ENCODE results near the gene TNFRSF13B. TPM values are rescaled to one million over a fixed set of nuclear protein-coding genes. Genes with fewer than 3 reads are reported as not detected.
"Not testable (repeated sequence)": the region's sequence is repeated elsewhere in the genome, so short reads cannot be mapped to it uniquely, and the experiment has no call there.

The TNFRSF13B gene
- polyA plus RNA-seq, 3 donors: not detected

DNA sequence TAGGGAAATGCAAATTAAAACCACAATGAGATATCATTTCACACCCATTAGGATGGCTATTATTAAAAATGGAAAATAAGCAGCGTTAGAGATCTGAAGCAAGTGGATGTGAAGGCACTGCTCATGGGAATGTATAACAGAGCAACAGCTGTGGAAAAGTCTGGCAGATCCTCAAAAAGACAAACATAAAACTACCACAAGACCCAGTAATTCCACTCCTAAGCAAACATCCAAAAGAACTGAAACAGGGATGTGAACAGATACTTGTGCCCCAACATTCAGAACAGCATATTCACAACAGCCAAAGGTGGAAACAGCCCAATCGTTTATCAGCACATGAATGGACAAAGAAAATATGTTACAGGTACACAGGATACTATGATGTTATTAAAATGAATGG, 10.9 kb downstream of the TNFRSF13B start:
- DNase-seq: not testable (repeated sequence)

DNA sequence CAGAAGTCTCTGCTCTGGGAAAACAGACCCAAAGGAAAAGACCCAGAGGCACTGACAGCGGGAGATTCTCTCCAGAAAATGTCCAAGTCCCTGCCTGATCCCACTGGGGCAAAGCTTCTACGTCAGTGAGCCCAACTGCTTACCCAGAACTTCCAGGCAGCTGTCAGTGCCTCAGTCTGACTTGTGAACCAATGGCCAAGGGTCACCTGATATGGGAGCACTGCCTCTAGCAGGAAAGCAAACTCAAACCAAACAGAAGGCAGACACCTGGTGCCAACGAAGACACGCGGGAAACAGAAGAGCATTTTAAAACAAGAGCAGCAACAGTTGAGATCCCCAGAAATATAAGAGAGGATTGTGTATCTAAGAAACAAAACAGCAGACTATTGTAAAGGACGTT, 16.9 kb downstream of the TNFRSF13B start:
- DNase-seq: not testable (repeated sequence)

DNA sequence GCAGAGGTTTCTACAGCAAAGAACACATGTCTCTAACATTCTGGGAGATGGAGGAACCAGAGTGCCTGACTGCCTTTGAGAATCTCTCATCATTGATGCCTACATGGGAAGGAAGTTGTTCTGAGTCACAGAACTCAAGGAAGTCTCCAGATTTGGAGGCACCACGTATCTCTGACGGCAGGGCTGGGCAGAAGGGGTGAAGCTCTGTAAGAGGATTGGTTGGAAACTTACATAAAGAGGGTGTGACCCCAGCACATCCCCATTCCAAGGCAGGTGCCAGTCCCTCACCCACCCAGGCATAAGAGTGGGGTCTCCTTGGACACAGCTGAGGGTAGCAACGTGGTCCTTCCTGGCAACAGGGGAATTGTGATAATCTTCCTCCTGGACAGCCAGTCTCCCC, 17.4 kb downstream of the TNFRSF13B start:
- DNase-seq: no peak

DNA sequence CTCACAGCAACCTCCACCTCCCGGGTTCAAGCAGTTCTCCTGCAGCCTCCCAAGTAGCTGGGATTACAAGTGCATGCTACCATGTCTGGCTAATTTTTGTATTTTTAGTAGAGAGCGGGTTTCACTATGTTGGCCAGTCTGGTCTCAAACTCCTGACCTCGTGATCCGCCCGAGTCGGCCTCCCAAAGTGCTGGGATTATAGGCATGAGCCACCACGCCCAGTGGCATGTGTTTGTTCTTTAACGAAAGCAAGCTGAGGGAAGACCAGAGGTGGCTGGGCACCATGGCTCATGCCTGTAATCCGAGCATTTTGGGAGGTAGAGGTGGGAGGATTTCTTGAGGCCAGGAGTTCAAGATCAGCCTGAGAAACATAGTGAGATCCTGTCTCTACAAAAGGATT, 18.1 kb downstream of the TNFRSF13B start:
- no peak for DNase-seq

DNA sequence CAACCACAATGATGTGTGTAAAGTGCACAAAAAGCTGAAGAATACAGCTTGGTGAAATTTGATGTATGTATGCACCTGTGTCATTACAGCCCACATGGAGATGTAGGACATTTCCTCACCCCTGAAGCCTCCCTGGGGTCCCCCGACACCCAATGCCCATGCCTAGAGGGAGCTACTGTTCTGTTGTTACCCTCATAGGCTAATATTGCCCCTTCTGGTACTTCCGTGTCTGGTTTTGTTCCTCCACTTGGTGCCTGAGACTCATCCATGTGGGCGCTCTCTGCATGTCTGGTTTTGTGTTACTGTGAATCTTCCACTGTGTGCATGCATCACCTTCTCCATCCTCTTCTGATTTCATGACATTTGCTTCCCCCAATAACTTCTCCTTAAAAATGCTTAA, 18.6 kb downstream of the TNFRSF13B start:
- no peak for DNase-seq

DNA sequence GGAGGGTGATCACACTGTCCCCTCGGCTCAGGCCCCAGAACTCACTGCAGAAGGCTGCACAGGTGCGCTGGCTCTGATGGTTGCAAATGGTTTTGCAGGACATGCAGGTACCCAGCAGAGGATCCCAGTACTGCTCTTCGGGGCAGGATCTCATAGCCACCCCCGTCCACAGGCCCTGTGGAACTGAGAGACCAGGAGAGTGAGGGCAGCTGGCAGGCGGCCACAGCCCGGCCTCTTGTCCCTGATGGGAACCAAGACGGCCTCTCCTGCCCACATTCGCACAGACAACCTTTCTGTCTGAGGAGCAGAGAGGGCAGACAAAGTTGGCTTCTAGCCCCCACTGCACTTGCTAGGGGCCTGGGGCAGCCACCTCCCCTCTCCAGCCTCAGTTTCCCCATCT, 19.5 kb downstream of the TNFRSF13B start:
- DNase-seq: no peak

DNA sequence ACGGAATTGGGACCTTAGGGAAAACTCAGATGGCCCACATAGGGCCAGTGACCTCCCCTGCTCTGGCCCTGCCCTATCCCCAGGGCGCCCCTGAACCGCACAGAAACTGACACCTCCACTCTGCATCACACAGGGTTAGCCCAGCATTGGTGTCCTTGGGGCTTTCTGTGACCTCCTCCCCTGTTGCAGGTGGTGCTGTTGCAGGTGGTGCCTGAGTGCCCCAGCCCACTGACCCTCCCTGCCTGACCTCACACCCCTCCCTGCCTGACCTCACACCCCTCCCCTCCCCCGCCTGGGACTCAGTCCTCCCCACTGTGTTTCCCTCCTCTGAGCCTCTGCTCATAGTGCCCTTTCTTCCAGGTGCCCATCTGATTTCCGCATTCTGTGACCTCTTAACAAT, 21.4 kb downstream of the TNFRSF13B start:
- DNase-seq: no peak

DNA sequence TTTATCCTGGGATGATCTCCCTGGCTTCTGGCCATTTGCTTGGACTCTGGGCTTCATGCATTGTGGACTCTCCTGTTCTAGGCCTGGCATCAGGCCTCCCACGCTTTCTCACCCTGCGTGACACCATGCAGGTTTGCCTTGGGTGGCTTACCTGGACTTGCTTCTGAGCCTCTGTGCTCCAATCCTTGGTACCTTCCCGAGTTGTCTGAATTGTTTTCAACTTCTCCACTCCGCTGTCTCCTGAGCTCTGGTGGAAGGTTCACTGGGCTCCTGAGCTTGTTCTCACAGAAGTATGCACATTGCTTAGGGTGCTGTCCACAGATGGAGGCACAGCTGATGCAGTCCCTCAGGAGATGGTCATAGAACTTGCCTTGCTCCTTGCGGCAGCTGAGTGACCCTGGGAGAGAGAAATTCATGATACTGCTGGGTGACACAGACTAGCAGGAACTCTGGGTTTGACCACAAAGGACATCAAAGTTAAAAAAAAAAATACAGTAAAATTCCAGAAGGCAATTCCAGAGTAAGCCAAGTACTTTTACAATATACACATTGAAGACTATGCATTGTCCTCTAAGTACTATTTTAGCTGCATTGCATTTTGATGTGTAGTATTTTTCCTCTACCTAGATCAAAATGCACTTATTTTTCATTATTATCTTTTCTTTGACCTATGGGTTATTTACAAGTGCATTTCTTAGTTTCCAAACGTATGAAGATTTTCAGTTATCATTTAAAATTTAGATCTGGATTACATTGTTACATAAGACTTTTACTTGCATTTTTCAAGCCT, 23.1 kb downstream of the TNFRSF13B start:
- DNase-seq: no peak

DNA sequence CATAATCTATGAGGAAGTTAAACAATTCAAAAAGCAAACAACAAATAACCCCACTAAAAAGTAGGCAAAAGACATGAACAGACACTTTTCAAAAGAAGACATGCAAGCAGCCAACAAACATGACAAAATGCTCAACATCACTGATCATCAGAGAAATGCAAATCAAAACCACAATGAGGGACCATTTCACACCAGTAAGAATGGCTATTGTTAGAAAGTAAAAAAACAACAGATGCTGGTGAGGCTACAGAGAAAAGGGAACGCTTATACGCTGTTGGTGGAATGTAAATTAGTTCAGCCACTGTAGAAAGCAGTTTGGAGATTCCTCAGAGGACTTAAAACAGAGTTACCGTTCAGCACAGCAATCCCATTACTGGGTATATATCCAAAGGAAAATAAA, 24.4 kb downstream of the TNFRSF13B start:
- DNase-seq: no peak

DNA sequence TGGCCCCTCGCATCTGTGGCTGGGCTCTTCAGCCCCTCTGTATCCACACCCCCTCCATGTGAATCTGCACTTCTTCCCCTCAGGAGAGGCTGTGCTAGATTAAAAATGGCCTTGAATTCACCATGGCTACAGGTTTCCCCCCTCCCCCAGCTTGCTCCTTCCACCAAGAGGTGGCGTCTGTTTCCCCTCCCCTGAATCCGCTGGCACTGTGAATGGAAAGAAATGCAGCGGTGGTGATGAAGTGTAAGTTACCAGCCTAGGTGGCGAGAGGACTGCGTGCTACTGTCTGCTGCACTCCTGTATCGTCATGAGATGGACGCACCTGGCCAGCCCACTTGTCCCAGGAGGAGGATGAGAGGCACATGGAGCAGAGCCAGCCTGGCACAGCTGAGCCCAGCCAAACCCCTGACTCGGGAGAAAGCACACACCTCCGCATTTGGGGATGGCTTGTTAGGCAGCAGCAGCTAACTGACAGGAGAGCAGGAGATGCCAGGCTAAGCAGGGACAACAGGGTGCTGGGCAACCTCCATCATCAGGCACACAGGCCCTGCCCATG, 26.2 kb downstream of the TNFRSF13B start:
- DNase-seq: no peak

DNA sequence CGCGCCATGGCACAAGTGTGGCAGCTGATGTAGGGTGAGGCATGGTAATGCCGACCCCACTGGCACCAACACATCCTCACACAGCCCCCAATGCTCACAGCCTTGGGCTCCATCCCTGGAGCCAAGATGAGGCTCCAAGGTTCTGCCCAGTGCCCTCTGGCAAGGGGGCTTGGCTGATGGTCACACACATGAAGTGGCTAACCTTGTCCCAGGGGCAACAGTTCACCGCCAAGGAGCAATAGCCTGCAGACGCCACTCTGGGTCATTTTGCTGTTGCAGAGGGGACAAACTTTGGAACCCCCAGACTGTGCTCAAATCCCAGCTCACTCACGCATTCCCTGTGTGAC, 26.8 kb downstream of the TNFRSF13B start:
- DNase-seq: no peak

DNA sequence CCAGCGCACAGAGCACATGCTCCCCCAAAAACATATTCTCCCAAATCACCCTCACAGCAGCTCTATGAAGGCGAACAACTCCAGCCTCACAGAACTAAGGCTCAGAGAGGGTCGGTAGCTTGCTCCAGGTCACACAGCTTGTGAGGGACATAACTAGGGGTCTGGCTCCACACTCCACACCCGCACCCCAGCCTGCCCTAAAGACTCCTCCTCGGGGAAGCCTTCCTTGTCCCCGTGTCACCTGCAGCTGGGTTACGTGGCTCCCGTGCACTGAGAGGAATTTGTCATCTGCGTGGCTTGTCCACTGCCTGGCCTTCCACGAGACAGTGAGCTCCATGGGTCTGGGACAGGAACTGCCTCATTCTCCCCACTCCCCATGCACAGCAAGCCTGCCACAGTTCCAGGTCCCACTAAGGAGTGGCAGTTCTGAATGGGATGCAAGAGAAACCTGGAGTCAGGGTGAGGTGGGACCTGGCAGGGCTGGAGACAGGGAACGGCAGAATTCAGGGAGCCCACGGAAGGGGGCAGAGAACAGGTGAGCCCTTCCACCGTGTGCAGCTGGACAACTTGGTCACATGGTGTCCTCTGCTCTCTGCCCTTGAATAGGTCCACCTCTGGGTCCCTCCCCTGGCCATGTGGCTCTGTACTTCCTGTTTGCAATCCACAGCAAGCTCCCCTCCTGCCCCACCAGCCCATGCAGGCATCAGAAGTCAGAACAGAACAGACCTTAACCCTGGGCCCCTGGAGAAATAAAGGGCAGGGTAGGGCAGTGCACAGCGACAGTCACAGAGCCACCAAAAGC, 27.4 kb downstream of the TNFRSF13B start:
- DNase-seq: no peak

DNA sequence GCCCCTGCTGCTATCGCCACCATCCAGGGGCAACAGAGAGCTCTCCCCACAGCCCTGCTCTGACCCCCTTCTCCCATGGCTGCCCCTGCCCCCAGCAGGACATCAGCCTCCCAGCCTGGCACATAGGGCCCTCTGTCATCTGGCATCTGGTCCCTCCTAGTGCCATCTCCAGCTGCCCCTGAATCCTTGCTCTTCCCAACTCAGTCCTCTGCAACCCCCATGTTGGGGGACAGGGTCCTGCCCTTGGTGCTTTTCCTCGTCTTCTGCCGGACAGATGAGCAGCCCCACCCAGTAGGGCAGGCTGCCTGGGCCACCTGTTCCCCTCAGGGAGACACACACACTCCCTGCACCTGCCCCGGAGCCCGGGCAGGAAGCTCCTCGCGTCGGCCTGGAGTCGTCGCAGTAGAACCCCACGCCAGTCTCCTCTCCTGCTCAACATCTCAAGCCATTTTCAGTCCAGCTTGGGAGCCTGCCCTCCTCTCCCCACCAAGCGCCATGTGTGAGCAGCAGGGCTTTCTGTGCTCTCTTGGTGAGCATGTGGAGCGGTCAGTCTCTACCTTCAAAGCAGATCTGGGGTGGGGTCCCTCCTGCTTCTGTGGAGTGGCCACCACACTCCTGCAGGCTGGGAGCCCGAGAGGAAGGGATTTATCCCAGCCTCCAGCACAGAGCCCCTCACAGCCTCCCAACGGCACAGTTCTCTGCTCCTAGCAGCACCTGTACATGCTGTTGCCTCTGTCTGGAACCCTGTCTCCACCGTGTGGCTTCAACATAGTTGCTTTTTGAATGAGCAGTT, 28.2 kb downstream of the TNFRSF13B start:
- no peak for DNase-seq

DNA sequence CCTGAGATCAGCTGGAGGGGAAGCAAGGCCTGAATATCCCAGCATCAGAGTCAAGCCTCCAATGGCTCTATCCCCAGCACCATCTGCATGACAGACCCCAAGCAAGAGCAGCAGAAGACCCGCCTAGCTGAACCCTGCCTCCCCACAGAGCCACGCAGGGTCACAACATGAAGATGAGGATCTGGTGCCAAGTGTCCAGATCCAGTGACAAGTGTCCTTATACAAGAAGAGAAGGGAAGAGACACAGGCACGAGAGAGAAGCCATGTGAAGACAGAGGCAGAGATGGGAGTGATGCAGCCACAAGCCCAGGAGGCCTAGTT, 28.9 kb downstream of the TNFRSF13B start:
- no peak for DNase-seq

DNA sequence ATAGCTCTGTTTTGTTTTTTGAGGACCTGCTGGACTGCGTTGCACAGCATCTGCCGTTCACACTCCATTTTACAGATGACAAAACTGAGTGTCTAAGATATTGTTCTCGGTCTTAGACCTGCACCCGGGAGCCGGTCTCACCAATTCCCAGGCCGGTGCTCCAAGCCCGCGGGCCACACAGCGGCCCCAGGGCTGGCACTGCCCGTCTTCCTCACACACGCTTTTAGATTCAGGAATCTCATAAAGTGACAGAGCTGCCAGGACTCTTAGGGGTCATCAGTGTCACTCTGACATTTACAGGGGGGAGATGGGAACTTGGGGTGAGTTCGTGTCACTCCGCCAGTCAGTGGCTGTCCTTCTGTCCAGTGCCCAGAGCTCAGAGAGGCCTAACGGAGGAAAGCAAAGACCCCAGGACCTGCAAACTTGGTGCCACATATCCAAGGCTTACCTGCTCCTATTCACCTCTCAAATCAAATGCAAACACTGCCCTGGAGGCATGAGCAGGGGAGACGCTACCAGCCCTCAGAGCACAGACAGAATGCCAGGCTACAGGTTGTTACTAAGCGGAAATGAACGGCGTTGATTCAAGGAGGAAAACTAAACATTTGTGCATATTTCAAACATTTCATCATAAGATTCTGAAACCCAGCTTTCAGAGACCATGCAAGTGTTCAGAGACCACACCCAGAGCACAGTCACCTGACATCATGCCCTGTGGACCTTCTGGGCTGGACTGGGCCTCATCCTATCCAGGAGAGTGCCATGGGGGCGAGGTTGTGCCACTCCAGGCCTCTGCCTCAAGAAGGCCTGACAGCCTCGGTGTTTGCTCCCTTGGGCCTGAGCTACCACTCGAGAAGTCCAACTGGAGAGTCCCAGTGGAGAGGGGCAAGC, 29.5 kb downstream of the TNFRSF13B start:
- DNase-seq: no peak

DNA sequence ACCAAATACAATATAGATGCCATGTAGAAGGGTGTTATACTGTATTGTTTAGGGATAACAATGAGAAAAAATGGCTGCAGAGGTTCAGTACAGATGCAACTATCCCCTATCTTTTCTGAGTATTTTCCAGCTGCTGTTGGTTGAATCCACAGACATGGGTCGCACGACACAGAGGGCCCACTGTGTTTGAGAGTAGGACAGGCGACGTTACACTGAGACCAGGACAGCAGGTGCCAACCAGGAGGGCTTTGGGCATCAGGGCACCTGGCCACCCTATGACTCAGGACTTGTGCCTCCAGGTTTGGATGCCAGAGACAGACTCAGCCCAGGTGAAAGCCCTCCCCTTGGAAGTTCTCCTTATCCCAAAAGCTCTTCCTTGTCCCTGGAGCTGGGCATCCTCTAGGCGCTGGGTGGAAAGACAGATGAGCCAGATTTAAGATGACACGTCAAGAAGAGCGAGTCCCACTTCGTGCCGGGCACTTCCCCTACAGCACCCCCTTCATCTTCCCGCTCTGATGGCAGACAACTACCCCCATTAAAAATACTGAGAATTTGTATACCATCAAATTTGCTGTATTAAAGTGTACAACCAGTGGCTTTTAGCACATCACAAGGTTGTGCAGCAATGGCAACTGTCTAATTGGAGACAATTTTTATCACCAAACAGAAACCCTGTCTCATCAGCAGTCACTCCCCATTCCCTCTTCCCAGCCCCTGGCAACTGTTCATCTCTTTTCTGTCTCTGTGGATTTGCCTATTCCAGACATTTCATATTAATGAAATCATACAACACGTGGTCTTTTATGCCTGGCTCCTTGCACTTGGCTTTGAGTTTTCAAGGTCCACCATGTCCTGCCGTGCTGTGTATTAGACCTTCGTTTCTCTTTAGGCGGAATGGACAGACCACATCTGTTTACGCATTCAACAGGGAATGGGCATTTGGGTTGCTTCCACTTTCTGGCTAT, 30.6 kb downstream of the TNFRSF13B start:
- no peak for DNase-seq

DNA sequence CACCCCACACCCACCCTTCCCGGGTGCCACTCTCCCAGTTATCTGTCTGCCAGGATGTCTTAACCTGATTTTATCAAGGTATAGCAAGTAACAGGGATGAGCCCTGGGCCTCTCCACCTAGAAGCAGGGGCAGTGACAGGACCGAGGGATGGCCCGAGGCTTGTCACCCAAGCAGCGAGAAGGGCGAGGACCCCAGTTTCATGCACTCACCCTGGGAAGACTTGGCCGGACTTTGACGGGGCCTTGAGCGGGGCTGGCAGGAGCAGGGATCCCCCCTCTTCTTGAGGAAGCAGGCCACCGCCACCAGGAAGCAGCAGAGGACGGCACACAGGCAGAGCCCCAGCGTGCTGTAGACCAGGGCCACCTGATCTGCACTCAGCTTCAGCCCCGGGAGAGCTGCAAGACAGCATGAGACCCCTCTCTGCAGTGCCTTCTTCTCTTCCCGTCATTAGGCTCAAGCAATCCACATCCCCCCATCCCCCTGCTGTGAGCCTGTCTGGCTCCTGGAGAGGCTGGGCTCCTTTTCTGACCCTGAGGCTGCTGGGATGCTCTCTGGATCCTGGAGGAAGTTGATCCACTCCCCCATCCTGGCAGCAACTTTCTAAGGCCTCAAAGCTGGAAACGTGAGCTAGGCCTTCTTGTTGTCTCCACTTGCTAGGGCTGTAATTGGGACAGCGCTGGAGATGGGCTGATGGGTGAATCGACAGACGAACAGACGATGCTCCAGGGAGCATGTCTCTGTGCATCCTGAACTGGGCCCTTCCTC, 31.6 kb downstream of the TNFRSF13B start:
- no peak for DNase-seq

DNA sequence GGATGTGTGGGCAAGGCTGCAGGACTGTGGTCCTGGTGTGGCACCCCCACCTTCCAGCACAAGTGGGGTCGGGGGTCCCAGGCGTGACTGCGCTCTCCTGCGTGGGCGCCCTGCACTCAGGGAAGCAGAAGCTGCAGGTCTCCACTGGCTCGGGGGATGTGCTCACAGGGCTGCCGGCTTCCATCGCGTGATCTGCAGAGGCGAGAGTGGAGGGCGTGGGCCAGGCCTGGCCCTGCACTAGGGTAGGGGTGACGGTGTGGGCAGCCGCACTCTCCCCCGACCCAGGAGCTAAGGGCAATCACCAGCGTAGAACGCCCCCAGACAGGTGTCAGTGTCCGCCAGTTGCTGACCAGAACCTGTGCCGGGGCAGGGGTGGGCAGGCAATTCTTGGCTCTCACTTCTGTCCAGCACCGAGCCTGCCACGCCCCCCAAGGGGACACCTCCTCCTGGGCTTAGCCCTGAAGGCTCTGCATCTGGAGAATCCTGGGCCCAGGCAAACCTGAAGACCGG, 32.3 kb downstream of the TNFRSF13B start:
- DNase-seq: no peak

DNA sequence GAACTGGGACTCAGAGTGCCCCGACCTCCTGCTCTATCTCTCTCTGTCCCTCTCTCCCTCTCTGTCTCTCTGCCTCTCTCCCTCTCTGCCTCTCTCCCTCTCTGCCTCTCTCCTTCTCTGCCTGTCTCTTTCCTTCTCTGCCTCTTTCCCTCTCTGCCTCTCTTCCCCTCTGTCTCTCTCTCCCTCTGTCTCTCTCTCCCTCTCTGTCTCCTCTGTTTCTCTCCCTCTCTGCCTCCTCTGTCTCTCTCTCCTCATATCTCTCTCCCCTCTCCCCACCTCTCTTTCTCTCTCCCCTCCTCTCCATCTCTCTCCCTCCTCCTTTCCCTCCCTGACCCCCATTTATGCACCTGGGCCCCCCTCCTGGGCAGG, 32.7 kb downstream of the TNFRSF13B start:
- no peak for DNase-seq
